Measurements from ENCODE around the gene ATPAF1.

DNA sequence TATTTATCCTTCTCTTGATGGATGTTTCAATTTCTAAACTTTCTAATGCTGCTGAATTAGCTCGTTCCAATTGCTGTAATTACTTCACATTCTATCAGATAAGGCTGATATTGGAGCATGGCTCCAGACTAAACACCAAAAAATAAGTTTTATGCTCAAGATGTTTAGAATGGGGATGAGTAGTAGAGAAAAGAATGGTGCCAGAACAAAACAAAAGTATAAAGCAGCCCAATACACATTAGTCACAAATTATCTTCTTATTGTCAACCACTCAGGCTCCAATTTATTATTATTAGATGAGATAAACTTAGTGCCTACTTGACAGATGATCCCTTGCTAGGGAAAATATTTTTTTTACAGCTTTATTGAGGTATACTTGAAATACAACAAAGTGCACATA is 21.8 kb downstream of the ATPAF1 start:
- TF ChIP-seq POU2F2 (IDR thresholded peaks at IDR 0.05; ENCODE audit: low read depth, low read length) (no peak), POLR2AphosphoS5 (IDR thresholded peaks at IDR 0.05; ENCODE audit: low read depth, low read length) (no peak), POLR2A (IDR thresholded peaks at IDR 0.05; ENCODE audit: low read depth, low read length) (no peak), TAF1 (IDR thresholded peaks at IDR 0.05; ENCODE audit: low read depth, low read length) (no peak)

All from GM12891 (cell line).